Retinal pigment epithelial cell (primary cell): ENCODE results near the gene URAD.
A peak's percentile ranks its signal among the peaks of the same experiment; 100 is the strongest.

Experiments
- DNase-seq: peaks from one replicate; pipeline ENCODE4 v3.0.0-alpha.2; 2010; ENCODE audit warnings: low read depth
- H3K4me3 ChIP-seq: 2 replicates; pipeline ENCODE4 v1.5.1; 2011; ENCODE audit warnings: mild to moderate bottlenecking, low read length, control low read depth, moderate library complexity
- TF ChIP-seq, protein P1 (sequence below): conservative IDR thresholded peaks from 2 replicates; pipeline ENCODE4 v1.5.1; 2011; ENCODE audit warnings: low read depth, low read length, control low read depth, inconsistent platforms

URAD gene

DNA sequence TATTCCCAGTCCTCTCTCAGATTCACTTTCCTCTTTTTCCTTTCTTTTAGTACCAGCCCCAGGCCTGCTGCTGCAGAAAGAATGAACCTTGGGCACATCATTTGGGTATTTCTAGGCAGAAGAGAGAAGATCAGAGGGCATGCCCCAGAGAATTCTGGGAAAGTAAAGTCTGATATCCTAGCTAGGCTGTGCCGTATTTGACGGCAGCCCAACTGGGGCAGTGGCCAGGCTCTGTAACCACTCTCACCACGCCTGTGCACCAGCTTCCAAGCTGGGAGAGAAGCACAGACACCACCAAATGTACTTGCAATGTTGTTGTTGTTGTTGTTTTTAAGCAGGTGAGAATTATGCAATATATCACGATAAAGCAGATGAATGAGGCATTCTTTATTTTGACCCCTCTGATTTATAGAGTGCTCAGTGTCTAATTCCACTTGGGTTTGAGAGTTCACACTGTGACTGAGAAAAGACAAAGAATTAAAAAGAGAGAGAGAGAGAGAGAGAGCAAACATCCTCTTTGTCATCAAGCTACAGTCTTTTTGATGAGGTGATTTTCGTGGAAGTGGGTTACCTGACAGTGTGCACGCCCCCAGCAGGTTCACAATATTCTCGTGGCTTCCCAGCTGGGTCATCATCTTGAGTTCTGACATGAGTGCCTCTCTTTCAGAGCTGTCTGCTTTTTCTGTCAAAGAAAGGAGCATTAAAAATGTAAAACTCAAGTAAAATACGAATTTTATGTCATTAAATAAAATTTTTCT, 39.3 kb upstream of the URAD start:
- DNase-seq = no peak
- TF ChIP-seq, protein P1, sequence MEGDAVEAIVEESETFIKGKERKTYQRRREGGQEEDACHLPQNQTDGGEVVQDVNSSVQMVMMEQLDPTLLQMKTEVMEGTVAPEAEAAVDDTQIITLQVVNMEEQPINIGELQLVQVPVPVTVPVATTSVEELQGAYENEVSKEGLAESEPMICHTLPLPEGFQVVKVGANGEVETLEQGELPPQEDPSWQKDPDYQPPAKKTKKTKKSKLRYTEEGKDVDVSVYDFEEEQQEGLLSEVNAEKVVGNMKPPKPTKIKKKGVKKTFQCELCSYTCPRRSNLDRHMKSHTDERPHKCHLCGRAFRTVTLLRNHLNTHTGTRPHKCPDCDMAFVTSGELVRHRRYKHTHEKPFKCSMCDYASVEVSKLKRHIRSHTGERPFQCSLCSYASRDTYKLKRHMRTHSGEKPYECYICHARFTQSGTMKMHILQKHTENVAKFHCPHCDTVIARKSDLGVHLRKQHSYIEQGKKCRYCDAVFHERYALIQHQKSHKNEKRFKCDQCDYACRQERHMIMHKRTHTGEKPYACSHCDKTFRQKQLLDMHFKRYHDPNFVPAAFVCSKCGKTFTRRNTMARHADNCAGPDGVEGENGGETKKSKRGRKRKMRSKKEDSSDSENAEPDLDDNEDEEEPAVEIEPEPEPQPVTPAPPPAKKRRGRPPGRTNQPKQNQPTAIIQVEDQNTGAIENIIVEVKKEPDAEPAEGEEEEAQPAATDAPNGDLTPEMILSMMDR = no peak
- no peak overlapping the region for H3K4me3 ChIP-seq

DNA sequence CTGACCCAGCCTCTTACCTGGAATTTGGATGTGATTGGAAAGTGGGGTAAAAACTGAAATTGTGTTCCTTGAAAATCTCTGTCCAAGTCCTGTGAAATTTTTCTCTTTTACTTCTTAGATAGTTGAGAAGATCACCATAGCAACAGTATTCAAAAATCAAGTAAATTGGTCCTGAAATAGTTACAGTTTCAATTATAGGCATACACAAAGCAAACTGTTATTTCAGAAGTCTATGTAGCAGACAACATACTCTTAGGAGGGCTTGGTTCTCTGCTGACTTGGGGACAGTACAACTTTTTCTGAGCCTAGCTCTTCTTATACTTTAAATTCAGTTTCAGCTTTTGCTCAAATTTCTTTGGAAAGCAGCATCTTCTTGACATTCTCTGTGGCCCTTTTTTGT, 38.6 kb upstream of the URAD start:
- H3K4me3 ChIP-seq = no peak overlapping the region
- DNase-seq = no peak
- TF ChIP-seq, protein P1 = no peak

DNA sequence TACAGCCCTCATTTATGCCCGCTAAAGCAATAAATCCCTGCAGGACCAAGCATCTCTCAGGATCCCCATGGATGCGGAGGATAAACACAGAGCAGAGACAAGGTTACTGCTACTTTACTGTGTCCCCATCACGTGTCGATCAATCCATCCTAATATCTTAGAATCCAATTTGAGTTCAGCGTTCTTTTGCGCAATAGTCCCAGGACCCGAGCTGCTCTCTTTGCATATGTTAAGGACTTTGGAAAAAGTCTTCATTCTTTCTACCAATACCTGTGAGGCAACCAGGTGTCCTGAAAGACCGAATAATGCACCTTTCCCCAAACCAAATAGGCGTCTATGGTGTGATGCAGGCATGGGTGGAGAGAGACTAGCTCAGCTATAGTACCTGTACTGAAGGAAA, 38.0 kb upstream of the URAD start:
- DNase-seq = no peak
- no peak overlapping the region for H3K4me3 ChIP-seq
- TF ChIP-seq, protein P1 = no peak

DNA sequence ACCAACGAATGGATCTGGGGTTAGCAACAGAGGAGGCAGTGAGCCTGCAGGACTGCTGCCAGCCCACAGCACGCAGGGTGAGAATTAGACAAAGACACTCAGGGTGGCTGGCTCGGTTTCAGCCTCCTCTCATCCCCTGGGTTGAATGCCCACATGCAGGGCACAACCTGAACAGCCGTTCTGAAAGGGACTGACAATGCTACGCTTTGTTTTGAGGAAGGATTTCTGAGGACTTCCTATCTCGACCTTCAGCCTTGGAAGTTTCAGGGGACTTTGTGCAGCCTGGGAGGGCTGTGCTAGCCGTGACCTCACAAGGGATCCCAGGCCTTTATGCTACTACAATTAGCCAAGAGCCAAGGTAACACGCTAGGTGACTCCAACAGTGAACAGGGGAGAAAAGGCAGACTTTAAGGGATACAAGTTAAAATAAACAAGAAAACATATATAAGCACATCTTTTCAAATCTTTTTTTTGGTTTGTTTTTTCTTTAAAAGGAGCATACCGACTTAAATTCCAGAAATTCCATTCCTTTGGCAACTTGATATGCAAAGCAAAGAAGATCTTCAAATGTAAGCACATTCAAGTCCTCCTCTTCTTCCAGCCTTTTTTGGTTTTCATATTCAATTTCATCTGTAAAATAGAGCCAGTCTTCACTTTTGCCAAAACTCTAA, 34.5 kb upstream of the URAD start:
- no peak overlapping the region for H3K4me3 ChIP-seq
- peak; percentile 0 for DNase-seq
- TF ChIP-seq, protein P1 = no peak

DNA sequence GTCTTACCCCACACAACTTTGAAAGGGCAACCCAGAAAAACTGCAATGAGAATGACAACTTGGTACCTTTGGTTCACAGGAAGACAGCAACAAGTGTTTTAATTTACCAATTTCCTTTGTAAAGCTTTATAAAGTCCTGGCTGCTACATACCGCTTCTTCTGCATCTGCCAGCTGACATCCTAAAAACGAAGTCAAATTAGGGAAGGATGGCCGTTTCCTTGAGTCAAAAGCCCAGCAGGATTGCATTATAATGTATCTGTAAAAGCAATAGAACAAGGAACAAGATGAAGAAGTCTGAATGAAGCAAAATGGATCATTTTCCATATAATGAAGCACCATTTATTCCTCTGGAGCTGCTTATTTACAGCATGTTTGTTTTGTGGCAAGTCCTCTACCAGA, 25.8 kb upstream of the URAD start:
- no peak overlapping the region for H3K4me3 ChIP-seq
- TF ChIP-seq, protein P1 = no peak
- no peak for DNase-seq

DNA sequence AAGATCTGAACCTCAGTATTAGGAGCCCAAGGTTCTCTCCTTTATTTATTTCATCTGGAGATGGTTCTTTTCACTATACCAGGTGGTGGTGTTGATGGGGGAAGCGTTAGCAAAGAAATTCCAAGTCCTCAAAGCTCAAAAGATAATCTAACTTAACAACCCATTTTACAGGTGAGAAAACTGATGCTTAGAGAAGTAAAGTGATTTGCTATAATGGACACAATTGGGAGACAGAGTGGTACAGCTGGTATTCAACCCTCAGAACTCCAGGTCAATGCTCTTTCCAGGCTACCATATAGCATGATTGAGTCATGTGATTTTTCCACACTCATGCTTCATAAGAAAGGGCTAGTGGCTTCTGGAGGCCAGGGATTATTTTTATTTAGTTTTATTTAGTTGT, 25.0 kb upstream of the URAD start:
- no peak overlapping the region for H3K4me3 ChIP-seq
- no peak for DNase-seq
- TF ChIP-seq, protein P1 = no peak

DNA sequence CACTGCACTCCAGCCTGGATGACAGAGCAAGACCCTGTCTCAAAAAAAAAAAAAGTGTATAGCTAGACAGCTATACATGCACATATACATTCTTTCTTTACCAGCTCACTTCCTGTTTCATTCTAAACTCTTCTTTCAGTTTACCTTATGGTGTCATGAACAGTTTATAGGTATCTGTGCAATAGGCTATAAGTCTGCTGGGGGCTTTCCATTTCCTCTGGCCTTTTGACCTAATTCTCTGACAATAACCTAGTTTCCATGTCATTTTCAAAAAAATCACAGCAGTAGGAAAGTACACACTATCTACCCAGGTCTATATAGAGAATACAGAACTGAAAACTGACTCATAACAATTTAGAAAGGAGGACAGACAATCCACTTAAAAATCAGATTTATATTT, 24.4 kb upstream of the URAD start:
- no peak for DNase-seq
- TF ChIP-seq, protein P1 = no peak
- no peak overlapping the region for H3K4me3 ChIP-seq
